GM19324 (cell line): Measurements from ENCODE around the gene KCNJ10.
"Not testable (repeated sequence)": the region's sequence is repeated elsewhere in the genome, so short reads cannot be mapped to it uniquely, and the experiment has no call there.

ENCODE experiments used
- ATAC-seq: cut with Tn5 transposase; IDR thresholded peaks from one replicate; pipeline ENCODE4 v1.9.1; 2021; ENCODE audit warnings: mild to moderate bottlenecking, moderate library complexity; ENCODE audit not compliant: unreplicated experiment, low FRiP score

Gene KCNJ10

DNA sequence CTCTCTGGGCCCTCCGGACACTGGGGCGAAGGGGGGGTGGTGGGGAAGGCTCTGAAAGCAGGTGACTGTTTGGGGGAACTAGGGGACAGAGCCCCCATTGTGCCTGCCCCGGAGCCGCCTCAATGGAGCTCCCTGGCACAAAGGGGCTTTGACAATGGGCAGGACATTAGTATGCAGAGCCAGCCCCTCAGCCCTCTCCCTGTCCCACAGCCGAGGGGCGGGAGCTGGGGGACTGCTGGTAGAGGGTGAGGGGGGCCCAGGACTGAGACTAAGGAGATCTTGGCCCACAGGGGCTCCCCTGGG lies 7.8 kb downstream of the KCNJ10 start:
- ATAC-seq: no peak

DNA sequence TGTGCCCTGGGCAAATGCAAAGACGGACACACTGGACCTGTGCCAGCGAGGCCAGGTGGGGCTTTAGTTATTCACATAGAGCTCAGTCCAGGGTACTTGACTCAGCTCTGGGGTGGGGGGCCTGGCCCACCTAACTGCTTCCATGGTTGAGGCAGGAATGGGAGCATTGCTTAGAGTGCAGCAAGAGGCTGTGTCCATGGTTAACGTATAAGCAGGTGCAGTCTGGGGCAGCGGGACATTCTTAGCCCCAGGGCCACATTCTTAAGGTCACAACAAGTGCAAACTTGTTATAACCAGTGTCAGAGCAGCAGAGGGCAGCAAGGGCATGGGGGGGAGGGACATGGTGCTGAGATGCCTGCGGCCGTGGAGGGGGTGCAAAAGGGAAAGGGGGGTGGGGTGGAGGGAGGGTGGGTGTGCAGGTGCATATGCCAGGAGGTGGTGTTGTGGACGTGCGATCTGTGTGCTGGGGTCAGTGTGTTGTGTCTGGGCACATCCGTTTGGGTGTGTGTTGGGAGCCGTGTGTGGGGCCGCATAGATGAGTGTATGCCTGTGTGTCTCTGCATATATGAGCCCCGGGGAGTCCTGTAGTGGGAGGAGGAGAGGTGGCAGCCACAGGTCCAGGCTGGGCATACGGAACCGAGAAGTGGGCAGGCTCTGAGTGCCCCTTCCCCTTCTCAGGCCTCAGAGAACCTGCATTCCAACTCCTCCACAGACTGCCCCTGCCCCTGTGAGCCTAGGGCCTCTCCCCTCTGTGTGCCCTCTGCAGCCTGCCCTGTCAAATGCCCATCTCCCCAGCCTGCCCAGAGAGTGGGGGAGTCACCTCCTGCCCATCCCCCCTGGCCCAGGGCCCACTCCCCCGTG lies 8.4 kb downstream of the KCNJ10 start:
- no peak for ATAC-seq

DNA sequence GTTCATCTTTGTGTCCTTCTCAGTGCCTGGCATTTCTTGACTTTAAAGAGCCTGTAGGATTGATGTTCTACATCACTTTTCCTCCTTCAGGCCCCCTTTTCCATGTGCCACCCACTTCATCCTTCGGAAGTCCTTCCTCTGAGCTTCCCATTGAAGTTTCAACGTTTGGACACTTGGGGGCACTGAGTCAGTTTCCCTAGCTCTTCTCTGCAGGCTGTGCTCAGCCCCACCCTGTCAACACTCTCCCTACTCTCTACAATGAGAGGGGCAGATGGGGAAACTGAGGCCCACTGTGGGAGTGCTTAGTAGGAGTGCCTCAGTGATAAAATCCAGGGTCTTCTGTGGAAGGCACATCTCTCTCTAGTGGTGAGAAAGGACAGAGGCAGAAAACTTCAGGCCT lies 11.9 kb downstream of the KCNJ10 start:
- ATAC-seq: no peak

DNA sequence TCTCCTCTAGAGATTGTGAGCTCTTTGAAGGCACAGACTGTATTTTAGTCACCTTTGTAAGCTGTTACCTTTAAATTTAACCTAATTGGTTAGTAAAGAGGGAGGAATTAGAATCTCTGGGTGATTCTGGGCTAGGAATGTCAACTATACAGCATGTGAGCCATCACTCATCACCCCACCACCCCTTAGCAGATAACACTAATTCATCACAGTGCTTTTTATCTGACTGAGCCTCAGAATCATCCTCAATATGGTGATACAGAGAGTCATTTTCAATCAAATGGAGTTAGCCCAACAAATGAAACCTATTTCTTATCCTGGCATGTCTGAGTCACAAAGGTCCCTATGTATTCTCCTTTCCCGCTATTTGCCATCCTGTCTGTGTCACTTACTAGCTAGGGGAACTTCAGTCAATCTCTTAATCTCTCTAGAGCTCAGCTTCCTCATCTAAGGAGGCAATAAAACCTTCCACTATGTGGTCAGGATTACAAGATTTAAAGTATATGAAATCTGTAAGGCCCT lies 13.3 kb downstream of the KCNJ10 start:
- no peak for ATAC-seq

DNA sequence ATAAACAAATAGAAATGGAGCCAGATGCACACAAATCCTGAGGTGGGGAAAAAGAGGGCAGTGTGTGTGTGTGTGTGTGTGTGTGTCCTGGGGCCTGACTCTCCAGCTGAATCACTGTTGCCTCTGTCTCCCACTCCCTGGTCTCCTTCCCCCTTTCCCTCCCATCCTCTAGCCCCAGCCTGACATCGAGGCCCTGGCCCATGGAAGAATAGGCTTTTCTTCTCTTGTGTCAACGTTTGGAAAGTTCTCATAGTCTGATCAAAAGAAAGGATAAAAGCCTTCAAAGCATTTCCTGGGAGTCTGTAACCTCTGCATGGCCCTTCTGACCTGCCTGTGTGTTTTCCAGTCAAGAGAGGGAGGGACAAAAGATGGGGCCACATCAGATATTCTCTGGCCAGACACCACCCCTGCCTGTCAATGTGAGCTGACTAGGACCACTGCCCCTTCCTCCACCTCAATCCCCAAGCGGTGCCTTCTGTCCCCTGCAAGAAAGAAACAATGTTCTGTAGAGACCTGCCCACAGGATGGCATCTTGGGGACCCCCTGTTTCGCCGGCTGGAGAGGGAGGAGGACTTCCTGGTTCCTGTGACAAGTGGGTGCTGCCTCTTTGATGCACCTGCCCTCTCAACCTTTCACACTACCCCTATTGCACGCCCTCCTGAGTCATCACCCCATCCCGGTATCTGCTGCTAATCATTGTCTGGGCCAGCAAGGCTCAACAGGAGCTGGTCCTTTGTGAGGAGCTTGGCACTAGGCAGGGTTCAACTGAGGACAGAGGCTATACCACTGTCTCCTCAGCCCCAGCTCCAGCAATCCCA lies 16.2 kb downstream of the KCNJ10 start:
- no peak for ATAC-seq

DNA sequence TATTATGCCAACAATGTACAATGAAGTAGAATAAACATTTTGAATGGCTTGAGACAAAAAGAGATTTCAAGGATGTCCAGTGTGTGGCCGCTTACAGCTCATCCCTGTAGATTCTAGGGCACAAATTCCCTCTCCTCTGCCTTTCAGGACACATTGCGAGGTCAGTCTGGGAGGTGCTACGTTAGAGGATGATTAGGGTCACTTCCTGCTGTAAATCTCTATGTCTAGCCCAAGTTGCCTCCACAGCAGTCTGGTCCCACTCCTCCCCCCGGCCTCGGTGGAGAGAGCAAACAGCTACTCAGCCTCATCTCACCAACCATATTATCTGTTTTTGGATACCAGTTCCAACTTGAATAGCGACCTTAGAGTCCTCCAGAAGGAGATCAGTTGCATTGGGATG lies 17.0 kb downstream of the KCNJ10 start:
- no peak for ATAC-seq

DNA sequence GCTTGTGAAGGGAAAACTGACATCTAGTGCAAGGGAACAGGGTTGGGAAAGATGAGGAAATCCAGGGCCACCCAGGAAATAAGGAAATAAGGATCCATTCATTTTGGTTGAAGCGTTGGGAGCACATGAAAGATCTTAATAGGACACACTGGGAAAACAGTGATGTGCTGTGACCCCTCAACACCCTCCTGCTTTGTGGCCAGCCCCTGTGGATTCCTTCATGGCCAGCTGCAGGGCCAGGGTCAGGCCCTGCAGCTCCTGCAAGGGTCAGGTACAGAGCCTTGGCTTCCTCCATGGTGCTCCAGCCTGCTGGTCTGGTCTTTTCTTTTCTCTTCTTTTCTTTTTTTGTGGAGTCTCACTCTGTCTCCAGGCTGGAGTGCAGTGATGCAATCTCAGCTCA lies 19.3 kb downstream of the KCNJ10 start:
- ATAC-seq: no peak

DNA sequence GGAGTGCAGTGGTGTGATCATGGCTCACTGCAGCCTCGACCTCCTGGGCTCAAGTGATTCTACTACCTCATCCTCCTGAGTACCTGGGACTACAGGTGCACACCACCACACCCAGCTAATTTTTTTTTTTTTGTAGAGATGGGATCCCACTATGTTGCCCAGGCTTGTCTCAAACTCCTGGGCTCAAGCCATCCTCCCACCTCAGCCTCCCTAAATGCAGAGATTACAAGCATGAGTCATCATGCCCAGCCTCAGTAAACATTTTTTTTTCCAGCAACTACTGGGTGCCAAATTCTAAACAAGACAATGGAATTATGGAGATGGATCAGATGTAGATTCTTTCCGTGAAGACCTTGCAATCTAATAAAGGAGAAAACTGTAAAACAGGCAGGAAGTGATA lies 19.8 kb downstream of the KCNJ10 start:
- not testable (repeated sequence) for ATAC-seq

DNA sequence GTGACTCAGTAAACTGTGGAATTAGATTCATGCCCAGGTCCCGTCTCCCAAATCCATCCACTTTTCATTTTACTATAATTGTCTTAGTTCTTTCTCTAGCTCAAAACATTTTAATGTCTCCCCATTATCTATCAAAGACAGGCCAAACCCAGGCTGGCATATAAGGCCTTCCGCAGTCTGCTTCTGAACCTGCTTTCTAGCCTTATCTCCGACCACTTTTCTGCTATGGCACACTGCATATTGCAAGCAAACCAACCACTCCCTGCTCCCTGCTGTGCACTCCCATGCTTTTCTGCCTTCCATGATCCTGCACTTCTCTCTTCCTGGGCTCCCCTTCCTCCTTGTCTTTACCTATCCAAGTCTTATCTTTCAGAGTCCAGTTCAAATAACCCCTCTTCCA lies 20.9 kb downstream of the KCNJ10 start:
- no peak for ATAC-seq

DNA sequence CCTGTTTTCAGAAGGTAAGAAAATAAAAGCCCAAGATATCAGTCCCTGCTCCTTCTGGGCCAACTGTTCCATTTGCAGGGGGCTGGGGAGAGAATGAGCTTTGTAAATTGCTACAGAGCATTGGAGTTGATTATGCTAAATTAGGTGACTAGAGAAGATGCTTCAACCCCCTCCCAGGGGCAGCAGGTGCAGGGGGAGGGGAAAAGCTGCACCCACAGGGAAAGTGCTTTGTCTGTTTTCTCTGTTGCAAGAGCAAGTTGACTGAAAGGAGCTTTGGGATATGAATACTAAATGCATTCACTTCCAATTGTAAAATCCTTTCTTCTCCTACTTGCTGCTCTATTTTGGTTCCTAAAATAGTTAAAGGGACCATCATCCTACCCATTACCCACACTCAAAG lies 21.6 kb downstream of the KCNJ10 start:
- no peak for ATAC-seq

DNA sequence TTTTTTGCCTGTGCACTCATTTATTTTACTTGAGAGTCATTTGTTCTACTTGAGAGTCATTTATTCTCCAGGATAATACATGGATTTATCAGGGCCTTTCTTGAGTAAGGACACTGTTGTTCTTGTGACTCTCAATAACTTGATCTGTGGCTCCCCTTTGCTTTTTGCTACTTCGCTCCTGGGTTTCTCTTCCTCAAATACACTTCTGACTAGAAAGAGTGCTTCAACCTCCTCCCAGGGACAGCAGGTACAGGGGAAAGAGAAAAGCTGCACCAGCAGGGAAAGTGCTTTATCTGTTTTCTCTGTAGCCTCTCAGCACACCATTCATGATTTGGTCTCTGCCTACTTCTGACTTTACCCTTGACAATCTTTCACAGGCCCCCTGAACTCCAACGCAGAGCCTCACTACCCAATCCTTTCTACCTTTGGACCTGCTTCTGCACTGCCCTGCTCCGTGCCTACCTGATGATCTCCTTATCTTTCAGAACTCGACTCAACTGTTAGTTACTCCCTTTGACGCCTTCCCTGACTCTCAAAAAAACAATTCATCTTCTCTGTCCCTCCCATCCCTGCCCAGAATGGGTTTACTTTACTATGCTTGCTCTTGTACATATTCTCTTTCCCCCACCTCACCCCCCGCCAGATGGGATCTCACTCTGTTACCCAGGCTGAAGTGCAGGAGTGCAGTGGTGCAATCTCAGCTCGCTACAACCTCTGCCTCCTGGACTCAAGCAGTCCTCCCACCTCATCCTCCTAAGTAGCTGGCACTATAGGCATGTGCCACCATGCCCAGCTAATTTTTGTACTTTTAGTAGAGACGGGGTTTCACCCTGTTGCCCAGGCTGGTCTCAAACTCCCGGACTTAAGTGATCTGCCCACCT lies 22.6 kb downstream of the KCNJ10 start:
- peak; percentile 39 for ATAC-seq

DNA sequence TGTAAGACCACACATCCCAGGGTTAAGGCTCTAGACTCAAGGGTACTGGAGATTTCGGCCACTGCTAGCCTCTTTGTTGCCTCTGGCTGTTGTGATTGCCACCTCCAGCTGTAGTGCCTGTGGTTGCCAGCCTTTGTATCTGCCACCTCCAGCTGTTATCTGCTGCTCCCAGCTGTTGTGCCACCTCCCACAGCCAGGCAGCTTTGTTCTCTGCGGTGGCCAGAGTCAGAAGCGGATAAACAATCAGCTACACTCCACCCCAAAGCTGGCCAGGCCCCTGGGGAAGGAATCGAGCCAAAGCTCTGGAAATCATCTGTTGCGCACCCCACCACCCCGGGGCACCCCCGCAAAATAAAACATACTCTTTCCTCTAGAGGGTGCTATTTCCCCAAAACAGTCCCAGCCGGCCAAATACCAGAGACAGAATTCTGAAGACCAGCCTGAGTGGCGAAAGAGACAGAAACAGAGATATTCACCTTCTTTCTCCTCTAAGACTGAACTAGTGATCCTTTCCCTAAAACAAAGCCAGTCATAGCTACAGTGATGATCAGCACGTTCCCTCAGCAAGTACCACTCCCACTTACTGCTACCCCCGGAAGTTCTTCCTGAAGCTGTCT lies 23.4 kb downstream of the KCNJ10 start:
- ATAC-seq: peak; percentile 48

DNA sequence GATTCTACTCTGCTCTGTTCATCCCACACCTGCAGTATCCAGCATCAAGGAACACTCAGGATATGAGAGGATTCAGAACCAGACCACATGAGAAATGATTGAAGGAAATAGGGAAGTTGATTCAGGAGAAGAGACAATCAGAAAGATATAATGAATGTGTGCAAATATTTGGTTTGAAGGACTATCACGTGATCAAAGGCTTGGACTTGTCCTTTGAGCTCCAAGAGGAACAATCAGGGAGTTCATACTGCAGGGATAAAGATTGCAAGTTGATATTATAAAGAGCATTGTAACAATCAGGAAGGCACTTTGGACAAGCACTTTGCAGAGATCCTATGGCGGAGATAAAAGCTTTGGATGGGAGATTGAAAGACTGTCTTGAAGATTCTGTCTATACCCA lies 24.3 kb downstream of the KCNJ10 start:
- ATAC-seq: no peak

DNA sequence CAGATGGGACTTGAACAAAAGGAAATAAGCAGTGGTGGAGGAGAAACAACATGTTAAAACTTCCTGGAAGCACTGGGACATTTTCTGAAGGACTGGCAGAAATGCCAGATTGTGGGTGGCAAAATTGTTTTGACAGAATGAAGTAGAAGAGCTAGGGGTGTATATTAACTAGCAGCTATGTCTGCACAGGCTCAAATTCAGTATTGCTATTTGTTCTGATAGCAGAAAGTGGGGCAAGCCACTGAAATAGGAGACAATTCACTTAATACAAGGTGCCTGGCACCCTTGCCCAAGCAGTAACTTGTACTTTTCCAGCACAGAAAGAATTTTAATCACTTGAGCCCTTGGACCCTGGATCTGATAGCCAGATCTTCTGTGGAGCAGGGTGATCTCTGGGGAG lies 26.4 kb downstream of the KCNJ10 start:
- no peak for ATAC-seq

DNA sequence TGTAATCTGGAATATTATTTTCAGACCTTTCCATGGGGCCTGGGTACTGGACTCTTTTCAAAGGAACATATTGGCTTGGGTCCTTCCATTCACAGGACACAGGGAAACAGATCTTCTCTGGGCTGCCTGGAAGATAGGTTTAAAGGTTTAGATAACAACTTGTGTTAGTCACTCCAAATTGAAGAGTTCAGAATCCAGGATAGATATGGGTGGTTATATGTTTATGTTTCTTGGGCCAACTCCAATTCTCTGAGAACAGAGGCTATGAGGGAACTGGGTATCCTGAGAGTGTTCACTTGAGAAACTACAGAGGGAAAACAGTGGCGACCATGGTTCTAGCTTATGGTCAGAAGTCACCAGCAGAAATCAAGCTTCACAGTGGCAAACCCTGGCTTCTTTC lies 29.5 kb downstream of the KCNJ10 start:
- ATAC-seq: no peak

DNA sequence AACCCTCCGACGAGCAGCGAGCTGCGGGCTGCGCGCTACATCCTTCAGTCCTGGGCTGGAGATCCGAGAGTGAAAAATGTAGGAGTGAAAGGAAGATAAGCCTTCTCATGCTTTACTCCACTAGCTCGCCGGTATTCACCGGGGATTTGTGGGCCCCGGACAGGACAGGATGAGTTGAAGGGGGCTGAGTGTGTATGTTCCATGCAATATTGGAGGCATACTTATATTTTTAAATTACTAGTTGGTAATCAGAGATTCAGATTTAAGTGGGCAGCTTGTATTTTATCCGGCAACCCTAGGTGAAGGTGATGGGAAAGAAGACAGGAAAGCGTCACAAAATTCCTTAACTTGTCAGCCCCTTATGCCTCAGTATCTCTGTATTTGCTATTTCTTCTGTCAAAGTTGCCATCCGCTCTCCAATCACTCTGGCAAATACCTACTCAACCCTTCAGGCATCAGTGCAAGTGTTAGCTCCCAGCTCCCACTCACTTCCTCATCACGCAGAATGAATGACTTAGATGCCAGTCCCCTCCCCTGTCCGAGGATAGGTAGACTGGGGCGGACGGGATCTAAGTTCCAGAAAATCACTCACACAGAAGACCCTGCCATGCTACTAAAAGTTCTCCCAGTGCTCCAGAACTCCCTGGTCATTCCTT lies 37.7 kb downstream of the KCNJ10 start:
- ATAC-seq: no peak

DNA sequence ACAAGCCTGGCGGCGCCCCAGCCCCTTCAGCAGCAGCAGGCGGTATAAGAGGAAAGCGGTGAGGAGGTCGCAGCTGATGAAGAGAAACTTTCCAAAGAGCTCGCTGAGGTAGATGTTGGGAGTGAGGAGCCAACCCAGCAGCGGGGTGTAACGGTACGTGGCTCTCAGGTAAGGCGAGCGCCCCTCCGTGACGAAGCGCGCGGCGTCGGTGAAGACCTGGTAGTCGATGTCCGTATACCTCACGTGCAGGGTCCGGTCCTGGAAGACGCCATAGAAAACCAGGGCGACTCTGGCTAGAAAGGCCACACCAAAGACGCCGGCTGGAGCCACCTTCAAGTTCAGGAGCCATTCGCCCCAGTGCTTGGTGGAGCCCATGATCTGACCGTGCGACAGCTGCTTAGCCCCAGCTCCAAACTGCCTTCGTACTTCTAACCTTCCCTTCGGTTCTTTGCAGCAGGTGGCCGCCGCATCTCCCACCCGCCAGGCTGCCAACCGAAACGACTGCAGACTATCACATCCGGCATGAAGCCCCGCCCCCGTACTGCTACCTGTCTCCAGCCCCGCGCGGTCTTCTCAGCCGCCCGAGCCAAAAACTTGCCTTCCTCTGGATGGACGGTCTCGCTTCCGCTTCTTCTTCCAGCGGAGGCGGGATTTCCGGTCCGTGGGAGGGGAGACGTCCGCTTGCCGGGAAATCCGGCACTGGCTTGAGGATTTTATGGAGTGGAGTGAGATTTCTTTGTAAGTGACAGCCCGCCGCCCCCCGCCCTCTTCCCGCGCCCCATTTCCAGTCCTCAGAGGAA lies 38.4 kb downstream of the KCNJ10 start, which contains the start of gene PIGM:
Gene PIGM, minus strand, starts transcription at position 626 of the 800 bp plus-strand sequence. Its CDS starts 251 bp downstream, at position 375.
- ATAC-seq: peak; percentile 94

DNA sequence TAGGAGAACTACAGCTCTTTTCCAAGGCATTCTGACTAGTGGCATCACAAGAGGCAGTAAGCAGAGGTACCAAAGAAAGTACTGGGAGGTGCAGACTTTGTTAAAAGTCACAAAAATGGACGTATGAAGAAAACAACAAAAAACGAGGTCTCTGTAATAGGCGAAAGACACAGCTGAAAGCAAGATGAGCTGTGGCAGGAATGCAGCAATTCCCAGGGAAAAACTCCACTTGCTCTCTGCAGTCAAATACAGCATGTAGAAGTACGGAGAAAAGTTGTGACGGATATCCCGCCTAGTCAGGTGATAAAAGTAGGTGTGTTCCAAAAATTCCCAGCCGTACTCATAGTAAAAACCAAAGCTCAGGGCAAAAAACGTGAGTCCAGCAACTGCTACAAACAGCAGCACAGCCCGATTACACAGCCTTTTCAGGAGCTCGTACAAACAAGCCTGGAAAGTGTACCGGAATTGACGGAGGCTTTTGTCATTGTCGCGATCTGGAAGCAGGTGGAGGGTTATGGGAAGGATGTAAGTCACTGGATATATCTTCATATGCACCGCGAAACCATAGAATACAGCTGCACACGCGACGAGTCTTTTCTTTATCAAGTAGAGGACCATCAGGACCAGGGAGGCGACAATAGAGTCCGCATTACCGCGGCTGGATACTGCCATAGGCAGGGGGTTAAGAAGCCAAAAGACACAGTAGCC lies 39.1 kb downstream of the KCNJ10 start:
- peak; percentile 40 for ATAC-seq
